NCI-H226 (cell line): ENCODE results near the gene MYO1G.
"Not testable (repeated sequence)": the region's sequence is repeated elsewhere in the genome, so short reads cannot be mapped to it uniquely, and the experiment has no call there.

Experiments used
- DNase-seq: peaks from one replicate; pipeline ENCODE4 v3.0.0-alpha.2; 2015

Gene MYO1G

DNA sequence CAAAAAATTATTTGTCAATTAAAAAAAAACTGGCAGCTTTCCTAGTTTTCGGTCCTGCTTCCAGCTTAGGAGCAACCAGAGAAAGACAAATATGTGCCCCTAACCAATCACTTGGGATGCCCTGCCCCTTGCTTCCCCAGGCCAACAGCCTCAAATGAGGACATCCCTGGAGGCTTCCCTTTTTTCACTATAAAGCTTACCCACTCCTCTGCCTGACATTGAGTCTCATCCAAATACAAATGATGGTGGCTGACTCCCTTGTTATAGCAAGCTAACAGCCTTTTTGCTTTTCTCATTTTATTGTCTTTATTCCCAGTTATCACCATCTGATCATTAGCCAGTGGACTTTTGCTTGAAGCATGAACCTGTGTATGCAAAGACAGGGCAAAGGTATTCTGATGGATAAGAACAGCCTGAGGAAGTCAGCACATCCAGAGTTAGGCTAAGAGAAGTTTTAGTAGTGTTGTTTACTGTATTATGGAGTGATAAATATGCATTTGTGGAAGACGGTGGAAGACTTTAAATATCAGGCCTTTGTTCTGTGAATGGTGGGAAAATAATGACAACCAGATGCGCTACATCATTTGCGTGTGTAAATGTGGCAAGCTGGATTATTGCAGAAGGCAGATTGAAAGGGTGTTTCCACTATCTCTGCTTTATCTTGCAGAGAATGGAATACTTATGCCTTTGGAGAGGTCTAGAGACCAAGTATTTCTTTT, 19.5 kb upstream of the MYO1G start:
- DNase-seq = no peak

DNA sequence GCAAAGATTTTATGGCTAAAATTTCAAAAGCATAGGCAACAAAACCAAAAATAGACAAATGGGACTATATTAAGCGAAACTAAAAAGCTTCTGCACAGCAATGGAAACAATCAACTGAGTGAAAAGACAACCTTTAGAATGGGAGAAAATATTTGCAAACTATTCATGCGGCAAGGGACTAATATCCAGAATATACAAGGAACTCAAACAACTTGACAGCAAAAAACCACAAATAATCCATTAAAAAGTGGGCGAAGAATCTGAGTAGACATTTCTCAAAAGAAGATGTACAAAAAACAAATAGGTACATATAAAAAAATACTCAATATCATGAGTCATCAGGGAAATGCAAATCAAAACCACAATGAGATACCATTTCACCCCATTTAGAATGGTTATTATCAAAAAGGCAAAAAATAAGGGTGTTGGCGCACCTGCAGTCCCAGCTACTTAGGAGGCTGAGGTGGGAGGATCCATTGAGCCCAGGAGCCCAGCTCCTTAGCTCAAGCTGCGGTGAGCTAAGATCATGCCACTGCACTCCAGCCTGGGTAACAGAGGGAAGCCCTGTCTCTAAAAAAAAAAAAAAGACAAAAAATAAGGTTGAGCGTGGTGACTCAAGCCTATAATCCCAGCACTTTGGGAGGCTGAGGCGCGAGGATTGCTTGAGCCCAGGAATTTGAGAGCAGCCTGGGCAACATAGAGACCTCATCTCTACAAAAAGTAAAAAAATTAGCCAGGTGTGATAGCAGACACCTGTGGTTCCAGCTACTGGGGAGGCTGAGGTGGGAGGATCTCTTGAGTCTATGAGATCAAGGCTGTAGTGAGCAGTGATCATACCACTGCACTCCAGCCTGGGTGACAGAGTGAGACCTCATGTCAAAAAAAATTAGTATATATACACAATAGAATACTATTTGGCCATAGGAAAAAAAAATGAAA, 17.0 kb upstream of the MYO1G start:
- no peak for DNase-seq

DNA sequence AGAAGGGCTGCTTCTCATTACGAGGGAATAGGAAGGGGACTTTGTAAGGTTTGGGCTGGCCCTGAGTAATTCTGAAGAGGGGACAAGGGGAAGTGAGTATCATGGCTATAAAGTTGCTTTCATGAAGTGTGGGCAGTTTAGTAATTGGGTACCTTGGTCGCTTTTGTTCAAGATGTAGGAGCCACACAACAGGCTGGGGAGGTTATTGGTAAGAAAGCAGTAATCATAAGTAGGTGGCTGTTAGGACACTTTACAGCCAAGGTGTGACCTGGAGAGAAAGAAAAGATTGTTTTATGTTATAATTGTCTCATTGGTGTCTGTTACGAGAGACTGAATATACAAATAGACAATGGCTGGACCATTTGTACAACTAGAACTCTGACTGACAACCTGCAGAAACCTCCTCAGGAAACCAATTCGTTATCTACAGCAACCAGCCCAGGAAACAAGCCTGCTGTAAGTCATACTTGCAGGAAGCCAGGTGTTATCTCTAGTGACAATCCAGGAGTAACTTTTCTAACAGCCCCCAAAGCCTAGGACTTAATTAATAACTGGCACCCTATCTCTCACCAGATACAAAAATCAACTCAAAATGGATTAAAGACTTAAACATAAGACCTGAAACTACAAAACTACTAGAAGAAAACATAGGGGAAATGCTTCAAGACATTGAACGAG, 16.2 kb upstream of the MYO1G start:
- DNase-seq = no peak

DNA sequence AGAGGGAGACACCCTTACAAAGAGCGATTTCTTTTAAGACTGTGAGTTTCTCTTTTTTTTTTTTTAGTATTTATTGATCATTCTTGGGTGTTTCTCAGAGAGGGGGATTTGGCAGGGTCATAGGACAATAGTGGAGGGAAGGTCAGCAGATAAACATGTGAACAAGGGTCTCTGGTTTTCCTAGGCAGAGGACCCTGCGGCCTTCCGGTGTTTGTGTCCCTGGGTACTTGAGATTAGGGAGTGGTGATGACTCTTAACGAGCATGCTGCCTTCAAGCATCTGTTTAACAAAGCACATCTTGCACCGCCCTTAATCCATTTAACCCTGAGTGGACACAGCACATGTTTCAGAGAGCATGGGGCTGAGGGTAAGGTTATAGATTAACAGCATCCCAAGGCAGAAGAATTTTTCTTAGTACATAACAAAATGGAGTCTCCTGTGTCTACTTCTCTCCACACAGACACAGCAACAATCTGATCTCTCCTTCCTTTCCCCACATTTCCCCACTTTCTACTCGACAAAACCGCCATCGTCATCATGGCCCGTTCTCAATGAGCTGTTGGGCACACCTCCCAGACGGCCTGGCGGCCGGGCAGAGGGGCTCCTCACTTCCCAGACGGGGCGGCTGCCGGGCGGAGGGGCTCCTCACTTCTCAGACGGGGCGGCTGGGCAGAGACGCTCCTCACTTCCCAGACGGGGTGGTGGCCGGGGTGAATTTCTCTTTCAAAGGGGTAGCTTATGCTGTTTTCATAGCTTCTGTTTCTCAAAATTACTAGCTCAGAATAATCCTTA, 13.4 kb upstream of the MYO1G start:
- not testable (repeated sequence) for DNase-seq

DNA sequence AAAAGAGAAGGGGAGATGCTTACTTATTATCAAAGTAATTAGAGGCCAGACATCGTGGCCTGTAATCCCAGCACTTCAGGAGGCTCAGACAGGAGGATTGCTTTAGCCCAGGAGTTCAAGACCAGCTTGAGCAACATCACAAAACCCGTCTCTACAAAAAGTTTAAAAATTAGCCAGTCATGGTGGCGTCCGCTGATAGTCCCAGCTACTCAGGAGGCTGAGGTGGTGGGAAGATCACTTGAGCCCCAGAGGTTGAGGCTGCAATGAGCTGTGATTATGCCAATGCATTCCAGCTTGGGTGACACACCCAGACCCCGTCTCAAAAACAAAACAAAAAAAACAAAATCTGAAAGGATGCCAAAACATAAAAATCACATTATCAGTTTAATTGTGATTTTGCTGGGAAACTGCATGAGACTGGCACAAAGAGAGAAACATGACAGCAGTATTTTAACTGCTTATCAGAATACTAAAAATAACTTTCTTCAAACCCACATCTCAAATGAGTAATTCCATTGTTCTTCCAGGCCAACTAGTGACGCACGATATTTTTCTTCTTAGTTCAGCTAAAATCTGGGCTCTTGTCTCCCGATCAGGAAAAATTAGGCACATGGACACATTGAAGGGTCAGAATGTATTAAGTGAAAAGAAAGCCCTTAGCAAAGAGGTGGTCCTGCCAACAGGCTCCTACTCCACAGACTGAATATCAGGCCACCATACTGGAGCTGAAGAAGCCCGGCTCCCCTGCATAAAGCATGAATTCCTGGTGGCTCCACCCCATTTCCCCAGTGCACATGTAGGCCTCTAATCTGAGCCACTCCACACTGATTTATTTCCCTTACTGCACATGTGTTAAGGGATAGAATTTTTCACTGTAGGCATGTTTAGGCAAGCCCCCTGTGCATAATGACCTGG, 11.6 kb upstream of the MYO1G start:
- peak; percentile 53 for DNase-seq

DNA sequence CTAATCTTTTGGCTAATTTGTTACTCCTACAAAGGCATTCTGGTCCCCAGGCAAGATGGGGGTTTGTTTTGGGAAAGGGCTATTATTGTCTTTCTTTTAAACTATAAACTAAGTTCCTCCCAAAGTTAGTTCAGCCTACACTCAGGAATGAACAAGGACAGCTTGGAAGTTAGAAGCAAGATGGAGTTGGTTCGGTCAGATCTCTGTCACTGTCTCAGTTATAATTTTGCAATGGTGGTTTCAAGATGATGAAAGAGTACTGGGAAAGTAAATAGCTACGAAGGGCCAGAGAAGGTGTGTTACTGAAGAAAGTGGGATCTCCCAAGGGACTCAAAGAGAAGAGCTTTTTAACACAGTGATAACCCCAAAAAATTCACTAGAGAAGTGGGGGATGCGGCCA, 10.3 kb upstream of the MYO1G start:
- no peak for DNase-seq

DNA sequence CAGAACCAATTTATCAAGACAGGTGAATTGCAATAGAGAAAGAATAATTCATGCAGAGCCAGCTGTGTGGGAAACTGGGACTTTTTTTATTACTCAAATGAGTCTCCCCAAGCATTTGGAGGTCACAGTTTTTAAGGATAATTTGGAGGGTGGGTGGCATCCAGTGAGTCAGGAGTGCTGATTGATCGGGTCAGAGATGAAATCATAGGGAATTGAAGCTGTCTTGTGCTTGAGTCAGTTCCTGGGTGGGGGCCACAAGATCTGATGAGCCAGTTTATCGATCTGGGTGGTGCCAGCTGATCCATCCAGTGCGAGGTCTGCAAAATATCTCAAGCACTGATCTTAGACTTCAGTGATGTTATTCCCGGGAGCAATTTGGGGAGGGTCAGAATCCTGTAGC, 9.9 kb upstream of the MYO1G start:
- DNase-seq = no peak

DNA sequence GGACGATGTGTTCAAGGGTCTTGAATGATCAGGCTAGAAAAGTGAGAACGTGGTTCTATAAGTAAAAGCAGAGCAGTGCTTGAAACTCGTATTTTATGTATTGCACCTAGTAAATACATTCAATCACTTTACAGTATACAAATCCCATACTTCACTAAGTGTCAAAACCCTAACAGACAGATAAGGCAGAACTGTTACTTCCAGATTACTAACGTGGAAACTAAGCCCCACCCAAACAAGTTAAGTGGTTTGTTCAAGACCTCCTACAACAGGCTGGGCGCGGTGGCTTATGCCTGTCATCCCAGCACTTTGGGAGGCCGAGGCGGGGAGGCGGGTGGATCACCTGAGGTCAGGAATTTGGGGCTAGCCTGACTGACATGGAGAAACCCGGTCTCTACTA, 9.2 kb upstream of the MYO1G start:
- no peak for DNase-seq

DNA sequence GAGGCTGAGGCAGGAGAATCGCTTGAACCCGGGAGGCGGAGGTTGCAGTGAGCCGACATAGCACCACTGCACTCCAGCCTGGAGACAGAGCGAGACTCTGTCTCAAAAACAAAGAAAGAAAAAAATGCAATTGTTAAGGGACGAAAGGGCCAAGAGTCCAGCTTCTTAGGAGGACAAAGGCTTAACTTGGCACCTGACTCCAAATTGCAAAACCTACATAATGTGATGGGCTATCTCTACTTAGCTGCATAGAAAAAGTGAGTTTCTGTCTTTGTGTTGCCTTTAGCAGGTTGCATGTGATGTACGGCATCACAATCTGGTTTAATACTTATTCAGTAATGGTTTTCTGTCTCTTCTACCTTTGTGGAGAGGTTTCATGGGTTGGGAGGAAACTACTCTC, 8.6 kb upstream of the MYO1G start:
- DNase-seq = no peak

DNA sequence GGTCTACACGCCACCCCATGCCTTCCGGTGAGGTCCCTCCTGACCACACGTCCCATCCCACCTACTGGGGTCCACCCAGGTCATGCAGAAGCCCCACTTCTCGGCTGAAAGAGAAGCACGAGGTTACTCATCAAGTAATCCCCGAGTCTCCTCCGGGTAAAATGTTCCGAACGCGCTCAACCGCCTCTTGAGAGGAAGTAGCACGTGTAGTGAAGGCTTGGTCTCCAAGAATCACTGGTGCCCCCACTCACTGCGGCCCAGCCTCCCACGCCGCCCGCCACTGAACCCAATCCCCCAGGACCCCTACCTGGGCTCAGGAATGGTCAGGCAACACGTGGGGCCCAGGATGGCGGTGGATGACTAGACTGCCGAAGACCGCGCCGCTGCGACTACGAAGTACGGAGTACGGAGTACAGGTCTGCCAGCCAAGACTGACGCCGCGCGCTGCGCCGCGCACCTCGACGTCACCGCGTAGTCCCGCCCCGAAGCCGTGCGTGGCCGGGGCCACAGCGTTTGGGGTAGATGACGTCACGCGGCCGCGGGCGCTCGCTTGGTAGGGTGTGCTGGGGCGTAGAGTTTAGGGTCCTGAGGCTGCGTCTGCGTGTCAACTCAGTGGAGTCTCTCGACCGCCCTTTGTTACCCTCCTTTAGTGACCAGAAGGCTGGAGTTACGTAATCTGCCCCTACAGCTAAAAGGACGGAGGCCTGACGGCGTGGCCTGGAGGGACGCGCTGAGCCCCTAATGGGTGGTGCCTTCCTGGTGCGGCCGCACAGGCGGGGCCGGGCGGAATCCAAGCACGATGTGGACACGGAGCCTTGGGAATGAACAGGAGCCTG, 7.6 kb upstream of the MYO1G start:
- peak; percentile 96 for DNase-seq

DNA sequence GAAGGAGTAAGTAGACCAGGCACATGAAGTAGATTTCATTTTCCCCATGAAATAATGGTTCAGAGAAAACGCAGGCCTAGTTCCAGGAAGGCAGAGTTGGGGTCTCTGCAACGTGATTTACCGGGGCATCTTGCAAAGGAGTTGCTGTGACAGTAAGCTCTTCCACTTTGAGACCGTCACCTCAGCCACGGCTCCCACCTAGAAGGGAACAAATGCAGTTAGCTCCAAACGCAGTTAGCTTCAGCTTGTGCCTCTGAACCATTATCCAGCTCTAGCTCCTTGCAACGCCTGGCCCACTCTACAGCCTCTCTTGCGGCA, 7.0 kb upstream of the MYO1G start:
- DNase-seq = no peak

DNA sequence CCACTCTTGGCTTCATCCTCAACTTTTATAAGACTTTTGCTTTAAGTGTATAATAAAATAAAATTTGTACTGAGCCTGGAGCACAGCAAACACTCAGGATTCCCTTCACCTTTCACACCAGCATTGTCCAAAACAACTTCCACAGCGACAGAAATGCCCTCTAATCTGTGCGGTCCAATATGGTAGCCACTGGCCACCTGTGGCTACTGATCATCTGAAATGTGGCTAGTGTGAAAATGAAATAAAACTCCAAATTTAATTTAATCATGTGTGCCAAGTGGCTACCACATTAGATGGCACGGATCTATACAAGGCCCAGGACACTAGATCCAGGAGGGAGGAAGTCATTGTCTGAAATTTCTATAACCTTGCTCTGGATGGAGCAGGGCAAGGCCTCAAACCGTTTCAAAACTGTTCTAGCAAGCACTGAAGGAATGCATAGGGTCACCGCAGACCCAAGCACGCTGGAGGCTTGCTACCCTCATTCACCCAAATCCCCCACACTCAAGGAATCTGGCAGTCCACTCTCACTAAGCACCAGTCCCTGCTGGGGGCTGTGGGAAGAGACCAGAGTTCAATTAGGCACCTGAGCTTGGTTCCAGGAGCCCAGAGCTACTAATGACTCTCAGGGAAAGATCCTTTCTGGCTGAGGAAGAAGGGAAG, 6.3 kb upstream of the MYO1G start:
- no peak for DNase-seq

DNA sequence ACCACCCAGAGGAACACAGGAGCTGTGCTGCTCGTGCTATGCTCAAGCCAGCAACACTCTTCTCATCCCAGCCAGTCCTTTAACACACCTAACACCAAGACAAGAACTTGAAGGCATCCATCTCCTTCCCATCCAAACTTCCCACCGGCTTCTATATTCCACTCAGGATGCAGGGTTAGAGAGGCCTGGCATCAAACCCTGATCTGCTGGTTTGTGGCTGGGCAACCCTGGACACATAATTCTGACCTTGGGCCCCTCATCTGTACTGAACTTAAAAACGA, 5.6 kb upstream of the MYO1G start:
- no peak for DNase-seq

DNA sequence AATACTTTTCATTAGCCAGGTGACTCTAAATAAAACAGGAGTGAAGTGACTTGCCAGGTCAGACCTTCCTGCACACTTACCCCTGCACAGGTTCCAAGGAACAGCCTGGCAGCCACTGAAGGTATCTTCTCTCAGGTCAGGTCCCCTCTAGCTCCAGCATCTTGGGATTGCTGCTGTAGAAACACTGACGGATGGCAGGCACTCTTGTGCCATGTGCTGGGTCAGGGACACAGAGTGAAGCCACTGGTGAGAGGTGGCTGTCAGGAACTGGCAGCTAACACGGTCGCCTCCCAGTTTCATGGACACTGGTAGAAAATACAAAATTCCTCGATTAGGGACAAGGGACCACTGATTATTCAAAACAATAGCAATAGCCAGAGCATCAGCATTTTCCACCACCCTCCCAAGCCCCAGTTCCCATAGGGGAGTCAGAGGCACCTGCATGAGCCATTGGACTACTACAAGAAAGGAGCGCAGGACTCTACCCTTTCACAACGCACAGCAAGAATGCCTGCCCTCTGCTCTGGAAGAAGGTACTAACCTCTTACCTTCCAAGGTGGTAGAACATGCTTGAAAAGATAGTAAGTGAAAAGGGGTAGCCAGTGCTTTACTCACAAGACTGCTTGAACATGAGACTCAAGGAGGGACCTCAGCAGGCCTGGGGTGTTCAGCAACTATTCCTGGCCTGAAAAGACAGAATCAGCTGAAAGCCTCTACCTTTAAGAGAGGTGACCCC, 5.1 kb upstream of the MYO1G start:
- no peak for DNase-seq

DNA sequence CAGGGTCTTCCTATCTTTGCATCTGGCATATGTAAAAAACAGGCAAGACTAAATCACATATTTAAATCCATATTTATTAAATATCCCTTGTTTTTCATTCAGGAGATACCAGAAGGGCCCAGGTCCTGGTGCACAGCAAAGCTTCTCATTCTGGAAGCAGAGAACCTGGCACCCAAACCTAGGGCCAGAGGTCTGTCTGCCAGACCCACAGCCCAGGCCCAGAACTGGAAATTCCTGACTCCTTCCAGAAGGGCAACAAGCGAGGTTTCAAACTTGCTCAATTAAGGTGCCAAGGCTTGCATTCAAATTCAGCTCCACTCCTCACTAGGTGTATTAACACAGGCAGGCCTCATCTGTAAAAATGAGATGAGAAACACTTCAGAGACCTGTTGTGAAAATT, 4.2 kb upstream of the MYO1G start:
- DNase-seq = no peak

DNA sequence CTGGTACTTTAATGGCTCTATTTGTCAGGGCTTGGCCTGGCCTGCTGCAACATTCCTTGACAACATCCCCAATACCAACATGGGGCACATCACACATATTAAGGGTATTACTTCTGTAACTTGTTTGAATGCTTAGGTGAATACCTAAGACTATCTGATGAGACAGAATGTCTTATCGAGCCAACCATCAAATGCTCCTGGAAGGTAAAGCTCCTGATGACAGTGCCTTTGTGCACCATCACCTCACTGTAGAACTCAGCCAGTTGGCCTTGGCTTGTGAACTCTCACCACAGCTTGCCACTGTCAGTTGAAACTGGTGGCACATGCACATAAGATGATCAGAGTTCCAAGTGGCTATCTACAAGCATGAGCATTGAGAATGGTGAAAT, 3.7 kb upstream of the MYO1G start:
- no peak for DNase-seq

DNA sequence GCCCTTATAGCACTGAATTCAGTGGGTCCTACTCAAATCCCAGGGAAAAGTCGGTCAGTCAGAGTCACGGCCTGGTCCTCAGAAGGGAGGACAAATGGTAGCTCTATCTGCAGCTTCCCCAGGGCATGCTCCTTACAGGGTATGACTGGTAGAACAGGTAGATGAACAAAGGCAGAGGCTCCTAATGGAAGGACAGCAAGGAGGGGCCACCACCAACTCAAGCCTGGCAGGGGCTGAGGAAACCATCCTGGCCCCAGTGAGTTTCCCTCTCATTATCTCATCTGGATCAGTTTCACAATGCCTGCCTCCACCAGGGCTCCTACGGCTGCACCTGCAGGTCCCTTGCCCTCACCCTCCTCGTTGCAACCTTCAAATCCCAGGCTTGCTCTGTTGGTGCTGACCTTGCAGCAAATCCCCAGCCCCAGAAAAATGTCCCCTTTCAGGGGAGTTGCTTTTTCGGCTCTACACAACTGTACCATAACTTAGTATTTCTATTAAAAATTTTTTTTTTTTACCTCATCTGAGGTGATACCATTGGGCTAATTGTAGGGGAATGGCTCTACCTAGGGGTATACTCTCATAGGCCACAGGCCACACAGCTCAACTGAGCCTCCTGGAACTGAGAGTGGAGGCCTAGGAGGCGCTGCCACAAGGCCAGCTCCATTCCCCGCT, 2.4 kb upstream of the MYO1G start:
- no peak for DNase-seq

DNA sequence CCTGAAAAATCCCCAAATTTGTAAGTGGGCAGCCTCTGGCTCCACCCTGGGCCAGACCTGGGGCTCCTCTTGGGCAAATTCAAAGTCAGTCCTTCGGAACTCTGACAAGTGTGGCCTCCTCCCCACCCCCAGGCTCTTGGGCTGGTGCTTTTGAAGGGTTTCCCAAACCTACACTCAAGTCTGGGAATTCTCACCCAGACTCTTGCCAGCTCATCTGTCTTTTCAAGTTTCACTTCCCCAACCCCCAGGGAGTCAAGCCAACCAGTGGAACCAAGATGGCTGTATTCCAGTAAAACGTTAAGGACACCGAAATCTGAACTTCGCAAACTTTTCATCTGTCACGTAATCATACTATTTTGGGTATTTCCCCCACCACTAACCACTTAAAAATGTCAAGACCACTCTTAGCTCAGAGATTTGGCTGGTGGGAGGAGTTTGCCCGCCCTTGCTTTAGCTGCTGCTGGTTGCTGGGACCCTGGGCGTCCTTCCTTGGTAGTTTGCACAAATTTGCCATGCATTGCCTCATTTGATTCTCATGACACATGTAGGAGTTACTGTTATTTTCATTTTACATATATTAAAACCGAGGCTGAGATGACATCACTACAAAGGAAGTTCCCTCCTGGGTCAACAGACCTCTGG, 1.7 kb upstream of the MYO1G start:
- peak; percentile 47 for DNase-seq
